KMS-11 (cell line): ENCODE measurements around the gene AGT.

Experiments used
- H2AFZ ChIP-seq: fragments of 200-600 bp; sonication (generic); 2 replicates; pipeline ENCODE4 v1.6.1; 2016; ENCODE audit warnings: antibody characterized with exemption, mixed run types, low read depth
- H3K27ac ChIP-seq: fragments of 200-600 bp; sonication (generic); 2 replicates; pipeline ENCODE4 v1.6.1; 2016; ENCODE audit warnings: mild to moderate bottlenecking, mixed run types
- H3K27me3 ChIP-seq: fragments of 200-600 bp; sonication (generic); 2 replicates; pipeline ENCODE4 v1.6.1; 2017; ENCODE audit warnings: mild to moderate bottlenecking, low read depth, mixed run types, moderate library complexity; ENCODE audit not compliant: insufficient read depth
- H3K36me3 ChIP-seq: fragments of 200-600 bp; sonication (generic); 2 replicates; pipeline ENCODE4 v1.6.1; 2017; ENCODE audit warnings: mild to moderate bottlenecking, mixed run types; ENCODE audit not compliant: insufficient read depth
- H3K4me1 ChIP-seq: fragments of 200-600 bp; sonication (generic); 2 replicates; pipeline ENCODE4 v1.6.1; 2016; ENCODE audit warnings: mild to moderate bottlenecking, low read depth, mixed run types; ENCODE audit not compliant: poor library complexity, severe bottlenecking
- H3K4me2 ChIP-seq: fragments of 200-600 bp; sonication (generic); 2 replicates; pipeline ENCODE4 v1.7.0; 2016; ENCODE audit warnings: mild to moderate bottlenecking, mixed run types
- H3K4me3 ChIP-seq: fragments of 200-600 bp; sonication (generic); IDR thresholded peaks from 2 replicates; pipeline ENCODE4 v1.6.1; 2017; ENCODE audit warnings: low read depth, low read length, mixed read lengths; ENCODE audit not compliant: insufficient read depth
- H3K79me2 ChIP-seq: fragments of 200-600 bp; sonication (generic); 2 replicates; pipeline ENCODE4 v1.6.1; 2016; ENCODE audit warnings: low read depth, mixed run types; ENCODE audit not compliant: insufficient read depth
- H3K9ac ChIP-seq: fragments of 200-600 bp; sonication (generic); 2 replicates; pipeline ENCODE4 v1.6.1; 2016; ENCODE audit warnings: mild to moderate bottlenecking, mixed run types
- H4K20me1 ChIP-seq: fragments of 200-600 bp; sonication (generic); 2 replicates; pipeline ENCODE4 v1.6.1; 2016; ENCODE audit warnings: mild to moderate bottlenecking, mixed run types; ENCODE audit not compliant: insufficient read depth
- CTCF ChIP-seq: fragments of 200-600 bp; sonication (generic); conservative IDR thresholded peaks from 2 replicates; pipeline ENCODE4 v1.6.1; 2017; ENCODE audit warnings: low read depth, mild to moderate bottlenecking, antibody characterized with exemption, low read length, moderate library complexity, mixed read lengths

AGT gene

GRCh38 chr1:230746617-230747016, 32.7 kb upstream of the AGT start:
- Histone ChIP-seq H3K36me3 (no peaks in the 10 kb centered on the region), H3K4me1 (no peaks in the 10 kb centered on the region), H3K9ac (no peak overlapping the region), H3K27me3 (no peaks in the 10 kb centered on the region), H3K27ac (no peak overlapping the region), H2AFZ (no peak overlapping the region), H4K20me1 (no peaks in the 10 kb centered on the region), H3K4me3 (no peak overlapping the region), H3K4me2 (no peak overlapping the region), H3K79me2 (no peaks in the 10 kb centered on the region)
- no peak for TF ChIP-seq CTCF

GRCh38 chr1:230745071-230745470, 31.1 kb upstream of the AGT start:
- no peak overlapping the region for H3K4me3 ChIP-seq
- H3K27me3 ChIP-seq = no peaks in the 10 kb centered on the region
- H3K79me2 ChIP-seq = no peaks in the 10 kb centered on the region
- H2AFZ ChIP-seq = no peak overlapping the region
- H3K27ac ChIP-seq = no peak overlapping the region
- H4K20me1 ChIP-seq = no peaks in the 10 kb centered on the region
- no peak overlapping the region for H3K9ac ChIP-seq
- H3K4me1 ChIP-seq = no peaks in the 10 kb centered on the region
- no peaks in the 10 kb centered on the region for H3K36me3 ChIP-seq
- TF ChIP-seq CTCF = no peak
- no peak overlapping the region for H3K4me2 ChIP-seq

GRCh38 chr1:230744382-230744781, 30.5 kb upstream of the AGT start:
- Histone ChIP-seq H3K27ac (no peak overlapping the region), H3K9ac (no peak overlapping the region), H3K79me2 (no peaks in the 10 kb centered on the region), H2AFZ (no peak overlapping the region), H3K4me1 (no peaks in the 10 kb centered on the region), H3K27me3 (no peaks in the 10 kb centered on the region), H3K4me2 (no peak overlapping the region), H3K4me3 (no peak overlapping the region), H4K20me1 (no peaks in the 10 kb centered on the region), H3K36me3 (no peaks in the 10 kb centered on the region)
- no peak for TF ChIP-seq CTCF

GRCh38 chr1:230743899-230744298, 30.0 kb upstream of the AGT start:
- Histone ChIP-seq H3K36me3 (no peaks in the 10 kb centered on the region), H3K27ac (no peak overlapping the region), H3K79me2 (no peaks in the 10 kb centered on the region), H2AFZ (no peak overlapping the region), H3K27me3 (no peaks in the 10 kb centered on the region), H3K4me3 (no peak overlapping the region), H3K4me2 (no peak overlapping the region), H3K4me1 (no peaks in the 10 kb centered on the region), H3K9ac (no peak overlapping the region), H4K20me1 (no peaks in the 10 kb centered on the region)
- TF ChIP-seq CTCF = no peak
